ENCODE data around the gene TMEM72. TPM values are rescaled to one million over a fixed set of nuclear protein-coding genes. Genes with fewer than 3 reads are reported as not detected.
A peak's percentile ranks its signal among the peaks of the same experiment; 100 is the strongest.

TMEM72 gene
- total and polyA plus RNA-seq, 2 of the 13 experiments (the other 11 are each of a cell fraction or from before 2014, with no cell fraction given) = 0.04 TPM; not detected in 1

DNA sequence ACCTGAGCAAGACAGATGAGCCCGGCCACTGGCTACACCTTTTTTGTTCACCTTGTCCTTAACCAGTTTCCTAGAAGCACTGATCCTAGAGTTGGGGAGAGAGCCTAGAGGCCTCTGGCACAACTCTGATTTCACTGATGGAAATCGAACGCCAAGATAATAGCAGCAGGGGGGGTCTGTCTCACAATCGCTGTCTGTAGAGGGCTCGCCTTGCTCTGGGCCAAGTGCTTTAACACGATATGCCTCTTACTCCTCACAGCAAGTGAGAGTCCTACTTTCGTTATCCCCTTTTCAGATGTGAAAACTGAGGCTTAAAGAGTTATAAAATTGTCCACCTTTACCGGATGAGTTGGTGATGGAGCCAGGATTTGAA lies 48.9 kb downstream of the TMEM72 start:
- intact Hi-C loops (cut with micrococcal nuclease; ENCODE audit: unreplicated experiment) (loop anchor here (2.0 kb wide), 1 partner anchor 15 kb away; no protein-coding TSS in a partner anchor), in situ Hi-C loops (cut with HindIII; ENCODE audit: extremely low pct_ligation_motif_present, low pct_unique_long_range_greater_than_20kb) (loop anchor here (25.0 kb wide), 1 partner anchor 1548 kb away; the partner anchor contains the start of gene HNRNPF)
- H3K9ac ChIP-seq (ENCODE audit: insufficient read depth, low read depth, low read length) = peak overlapping the region; percentile 80
- H3K4me2 ChIP-seq (ENCODE audit: low read depth, low read length) = peak overlapping the region; percentile 95
- H3K27me3 ChIP-seq (ENCODE audit: control insufficient read depth in 1 of 2, insufficient read depth in 2 of 2, low read length in 2 of 2) = no peaks in the 10 kb centered on the region; a peak in 1 of 5 replicates
- peaks cover 0 to 6% of the 10 kb centered on the region in 2 experiments; a peak in 2 of 5 replicates for H3K36me3 ChIP-seq (replicated peaks in 1 of 2; ENCODE audit: control insufficient read depth in 1 of 2, insufficient read depth in 2 of 2, low read length in 2 of 2)
- H3K4me3 ChIP-seq (replicated peaks in 1 of 3; ENCODE audit: insufficient read depth in 1 of 3, low read depth in 2 of 3, low read length in 3 of 3) = peak overlapping the region; percentile 82 to 85 (median 84)
- CTCF ChIA-PET (ENCODE audit: low intra/inter-chr PET ratio, low total read pairs) = interaction anchor here (1.2 to 1.5 kb wide), 2 partner anchors 15 to 27 kb away, joined by 4 to 5 read pairs; no protein-coding TSS in a partner anchor
- 0% methylated on average over 8 of the region's 8 CpGs for WGBS (ENCODE audit: low lambda C conversion rate)
- H4K20me1 ChIP-seq (ENCODE audit: insufficient read depth, low read length) = peaks cover 4% of the 10 kb centered on the region; the same call in 1 of the 2 replicates
- H3K4me1 ChIP-seq (ENCODE audit: insufficient read depth, low read length) = peaks cover 68% of the 10 kb centered on the region
- H3K79me2 ChIP-seq (ENCODE audit: insufficient read depth, low read length) = peaks cover 57% of the 10 kb centered on the region
- no peaks in the 10 kb centered on the region for H3K9me3 ChIP-seq (ENCODE audit: low read length)
- DNase-seq (ENCODE audit: low spot score) (no peak), FAIRE-seq (no peak), ATAC-seq (no peak)
- H2AFZ ChIP-seq (ENCODE audit: low read length) = no peak overlapping the region
- H3K27ac ChIP-seq (ENCODE audit: extremely low read length, insufficient read depth, low read length) = peak overlapping the region; percentile 80
- BruUV-seq (replicated peaks) = no TSS peak
- POLR2A ChIA-PET = interaction anchor here (1.0 to 13.2 kb wide), 11 partner anchors 7 to 49 kb away, joined by 3 to 407 read pairs (median 6); partner anchors contain the start of genes DEPP1 and TMEM72
- TF ChIP-seq ATM (IDR thresholded peaks at IDR 0.05; ENCODE audit: borderline replicate concordance) (no peak), ZKSCAN1 (IDR thresholded peaks at IDR 0.05; ENCODE audit: low read length) (no peak), SPEN (CRISPR knock-in tag; IDR thresholded peaks at IDR 0.05; ENCODE audit: low read depth) (0 out of 2 replicates have a peak, but pooled peaks have one; percentile 2), ZNF883 (CRISPR knock-in tag; IDR thresholded peaks at IDR 0.05; ENCODE audit: not compliant biosample characterization) (no peak), PLRG1 (conservative IDR thresholded peaks at IDR 0.05) (no peak), ZNF546 (CRISPR knock-in tag; conservative IDR thresholded peaks at IDR 0.05) (no peak), AKAP8 (CRISPR knock-in tag; IDR thresholded peaks at IDR 0.05) (no peak), ZNF614 (CRISPR knock-in tag; IDR thresholded peaks at IDR 0.05; ENCODE audit: borderline replicate concordance) (no peak), ZNF317 (CRISPR knock-in tag; IDR thresholded peaks at IDR 0.05) (0 out of 2 replicates have a peak, but pooled peaks have one; percentile 1), MAFK (conservative IDR thresholded peaks at IDR 0.05 in 1 of 2, IDR thresholded peaks at IDR 0.05 in 1 of 2; ENCODE audit: low read length in 2 of 2) (no peak), ADNP (CRISPR knock-in tag; IDR thresholded peaks at IDR 0.05) (no peak)
- TF ChIP-seq, protein P1, sequence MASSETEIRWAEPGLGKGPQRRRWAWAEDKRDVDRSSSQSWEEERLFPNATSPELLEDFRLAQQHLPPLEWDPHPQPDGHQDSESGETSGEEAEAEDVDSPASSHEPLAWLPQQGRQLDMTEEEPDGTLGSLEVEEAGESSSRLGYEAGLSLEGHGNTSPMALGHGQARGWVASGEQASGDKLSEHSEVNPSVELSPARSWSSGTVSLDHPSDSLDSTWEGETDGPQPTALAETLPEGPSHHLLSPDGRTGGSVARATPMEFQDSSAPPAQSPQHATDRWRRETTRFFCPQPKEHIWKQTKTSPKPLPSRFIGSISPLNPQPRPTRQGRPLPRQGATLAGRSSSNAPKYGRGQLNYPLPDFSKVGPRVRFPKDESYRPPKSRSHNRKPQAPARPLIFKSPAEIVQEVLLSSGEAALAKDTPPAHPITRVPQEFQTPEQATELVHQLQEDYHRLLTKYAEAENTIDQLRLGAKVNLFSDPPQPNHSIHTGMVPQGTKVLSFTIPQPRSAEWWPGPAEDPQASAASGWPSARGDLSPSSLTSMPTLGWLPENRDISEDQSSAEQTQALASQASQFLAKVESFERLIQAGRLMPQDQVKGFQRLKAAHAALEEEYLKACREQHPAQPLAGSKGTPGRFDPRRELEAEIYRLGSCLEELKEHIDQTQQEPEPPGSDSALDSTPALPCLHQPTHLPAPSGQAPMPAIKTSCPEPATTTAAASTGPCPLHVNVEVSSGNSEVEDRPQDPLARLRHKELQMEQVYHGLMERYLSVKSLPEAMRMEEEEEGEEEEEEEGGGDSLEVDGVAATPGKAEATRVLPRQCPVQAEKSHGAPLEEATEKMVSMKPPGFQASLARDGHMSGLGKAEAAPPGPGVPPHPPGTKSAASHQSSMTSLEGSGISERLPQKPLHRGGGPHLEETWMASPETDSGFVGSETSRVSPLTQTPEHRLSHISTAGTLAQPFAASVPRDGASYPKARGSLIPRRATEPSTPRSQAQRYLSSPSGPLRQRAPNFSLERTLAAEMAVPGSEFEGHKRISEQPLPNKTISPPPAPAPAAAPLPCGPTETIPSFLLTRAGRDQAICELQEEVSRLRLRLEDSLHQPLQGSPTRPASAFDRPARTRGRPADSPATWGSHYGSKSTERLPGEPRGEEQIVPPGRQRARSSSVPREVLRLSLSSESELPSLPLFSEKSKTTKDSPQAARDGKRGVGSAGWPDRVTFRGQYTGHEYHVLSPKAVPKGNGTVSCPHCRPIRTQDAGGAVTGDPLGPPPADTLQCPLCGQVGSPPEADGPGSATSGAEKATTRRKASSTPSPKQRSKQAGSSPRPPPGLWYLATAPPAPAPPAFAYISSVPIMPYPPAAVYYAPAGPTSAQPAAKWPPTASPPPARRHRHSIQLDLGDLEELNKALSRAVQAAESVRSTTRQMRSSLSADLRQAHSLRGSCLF (CRISPR knock-in tag; IDR thresholded peaks at IDR 0.05; ENCODE audit: borderline replicate concordance) = no peak
- TF ChIP-seq, protein P2, sequence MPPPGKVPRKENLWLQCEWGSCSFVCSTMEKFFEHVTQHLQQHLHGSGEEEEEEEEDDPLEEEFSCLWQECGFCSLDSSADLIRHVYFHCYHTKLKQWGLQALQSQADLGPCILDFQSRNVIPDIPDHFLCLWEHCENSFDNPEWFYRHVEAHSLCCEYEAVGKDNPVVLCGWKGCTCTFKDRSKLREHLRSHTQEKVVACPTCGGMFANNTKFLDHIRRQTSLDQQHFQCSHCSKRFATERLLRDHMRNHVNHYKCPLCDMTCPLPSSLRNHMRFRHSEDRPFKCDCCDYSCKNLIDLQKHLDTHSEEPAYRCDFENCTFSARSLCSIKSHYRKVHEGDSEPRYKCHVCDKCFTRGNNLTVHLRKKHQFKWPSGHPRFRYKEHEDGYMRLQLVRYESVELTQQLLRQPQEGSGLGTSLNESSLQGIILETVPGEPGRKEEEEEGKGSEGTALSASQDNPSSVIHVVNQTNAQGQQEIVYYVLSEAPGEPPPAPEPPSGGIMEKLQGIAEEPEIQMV (CRISPR knock-in tag; IDR thresholded peaks at IDR 0.05; ENCODE audit: low read depth) = no peak; the same call in 1 of the 2 replicates
- TF ChIP-seq, protein P3, sequence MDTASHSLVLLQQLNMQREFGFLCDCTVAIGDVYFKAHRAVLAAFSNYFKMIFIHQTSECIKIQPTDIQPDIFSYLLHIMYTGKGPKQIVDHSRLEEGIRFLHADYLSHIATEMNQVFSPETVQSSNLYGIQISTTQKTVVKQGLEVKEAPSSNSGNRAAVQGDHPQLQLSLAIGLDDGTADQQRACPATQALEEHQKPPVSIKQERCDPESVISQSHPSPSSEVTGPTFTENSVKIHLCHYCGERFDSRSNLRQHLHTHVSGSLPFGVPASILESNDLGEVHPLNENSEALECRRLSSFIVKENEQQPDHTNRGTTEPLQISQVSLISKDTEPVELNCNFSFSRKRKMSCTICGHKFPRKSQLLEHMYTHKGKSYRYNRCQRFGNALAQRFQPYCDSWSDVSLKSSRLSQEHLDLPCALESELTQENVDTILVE (CRISPR knock-in tag; IDR thresholded peaks at IDR 0.05) = no peak
